ENCODE measurements around the gene COG8. TPM values are rescaled to one million over a fixed set of nuclear protein-coding genes. Genes with fewer than 3 reads are reported as not detected.

The COG8 gene, protein sequence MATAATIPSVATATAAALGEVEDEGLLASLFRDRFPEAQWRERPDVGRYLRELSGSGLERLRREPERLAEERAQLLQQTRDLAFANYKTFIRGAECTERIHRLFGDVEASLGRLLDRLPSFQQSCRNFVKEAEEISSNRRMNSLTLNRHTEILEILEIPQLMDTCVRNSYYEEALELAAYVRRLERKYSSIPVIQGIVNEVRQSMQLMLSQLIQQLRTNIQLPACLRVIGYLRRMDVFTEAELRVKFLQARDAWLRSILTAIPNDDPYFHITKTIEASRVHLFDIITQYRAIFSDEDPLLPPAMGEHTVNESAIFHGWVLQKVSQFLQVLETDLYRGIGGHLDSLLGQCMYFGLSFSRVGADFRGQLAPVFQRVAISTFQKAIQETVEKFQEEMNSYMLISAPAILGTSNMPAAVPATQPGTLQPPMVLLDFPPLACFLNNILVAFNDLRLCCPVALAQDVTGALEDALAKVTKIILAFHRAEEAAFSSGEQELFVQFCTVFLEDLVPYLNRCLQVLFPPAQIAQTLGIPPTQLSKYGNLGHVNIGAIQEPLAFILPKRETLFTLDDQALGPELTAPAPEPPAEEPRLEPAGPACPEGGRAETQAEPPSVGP
- 16.8 to 27.2 TPM (median 25.7 TPM) in 5 replicates for total RNA-seq (2022; extraction: Qiagen RNA extraction; ENCODE audit: low read depth)

DNA sequence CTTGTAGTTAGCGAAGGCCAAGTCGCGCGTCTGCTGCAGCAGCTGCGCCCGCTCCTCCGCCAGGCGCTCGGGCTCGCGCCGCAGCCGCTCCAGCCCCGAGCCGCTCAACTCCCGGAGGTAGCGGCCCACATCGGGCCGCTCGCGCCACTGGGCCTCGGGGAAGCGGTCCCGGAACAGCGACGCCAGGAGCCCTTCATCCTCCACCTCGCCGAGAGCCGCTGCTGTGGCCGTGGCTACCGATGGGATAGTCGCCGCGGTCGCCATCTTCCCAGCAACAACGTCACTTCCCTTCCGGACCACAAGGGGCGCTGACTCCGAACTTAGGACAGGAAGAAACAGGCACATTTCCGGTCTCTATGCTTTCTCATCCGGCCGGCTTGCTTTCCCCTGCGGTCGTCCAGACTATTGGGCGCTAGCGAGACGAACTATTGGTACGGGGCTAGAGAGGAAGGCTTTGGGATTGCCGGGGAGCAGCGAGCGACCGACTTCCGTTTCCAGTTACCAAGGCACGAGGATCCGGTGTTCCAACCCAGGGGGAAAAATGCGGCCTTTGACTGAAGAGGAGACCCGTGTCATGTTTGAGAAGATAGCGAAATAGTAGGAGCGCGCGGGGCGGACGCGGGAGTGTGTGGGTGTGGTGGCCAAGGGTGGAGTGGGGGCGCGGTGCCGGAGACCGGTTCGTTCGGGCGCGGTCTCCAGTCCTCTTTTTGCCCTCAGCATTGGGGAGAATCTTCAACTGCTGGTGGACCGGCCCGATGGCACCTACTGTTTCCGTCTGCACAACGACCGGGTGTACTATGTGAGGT is at the start of gene COG8, which contains the start of gene NIP7:
Gene COG8 (minus strand): TSS at position 276 of the 806 bp plus-strand sequence. CDS start 12 bp downstream, at position 264.
Gene NIP7 (plus strand): TSS at position 484 of the 806 bp plus-strand sequence. CDS start 58 bp downstream, at position 542.

DNA sequence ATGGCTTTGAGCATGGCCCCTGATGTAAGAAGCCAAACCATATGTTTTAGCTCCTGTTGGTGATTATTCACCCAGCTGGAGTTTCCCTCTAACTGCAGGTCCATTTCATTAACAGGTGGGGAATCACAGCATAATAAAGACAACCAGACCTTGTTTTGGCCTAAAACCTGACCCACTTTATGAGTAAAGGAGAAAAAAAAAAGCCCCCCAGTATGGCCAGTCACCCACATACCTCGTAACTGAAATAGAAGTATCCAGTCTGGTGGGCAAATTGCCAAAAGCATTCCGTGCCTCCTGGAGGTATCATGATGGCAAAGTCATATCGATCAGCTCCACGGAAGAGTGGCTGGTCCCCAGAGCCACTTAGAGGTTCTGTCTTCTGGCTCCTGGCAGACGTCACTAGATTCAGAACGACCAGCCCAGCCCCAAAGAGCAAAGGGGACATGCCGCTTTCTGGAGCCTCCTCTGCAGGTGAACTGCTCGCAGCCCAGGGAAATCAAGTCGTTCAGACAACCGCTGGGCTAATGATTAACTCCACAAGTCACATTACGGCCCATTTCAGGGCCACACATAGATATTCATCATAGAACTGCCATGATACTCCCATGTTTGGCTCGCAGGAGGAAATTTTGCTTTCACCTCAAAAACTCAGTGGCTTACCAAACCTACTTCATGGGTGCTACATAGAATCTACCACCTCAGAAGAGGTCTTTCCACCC is 12.1 kb upstream of the COG8 start, which contains the start of gene TMED6:
Gene TMED6 (minus strand): TSS at position 478 of the 719 bp plus-strand sequence. CDS start 33 bp downstream, at position 445.

DNA sequence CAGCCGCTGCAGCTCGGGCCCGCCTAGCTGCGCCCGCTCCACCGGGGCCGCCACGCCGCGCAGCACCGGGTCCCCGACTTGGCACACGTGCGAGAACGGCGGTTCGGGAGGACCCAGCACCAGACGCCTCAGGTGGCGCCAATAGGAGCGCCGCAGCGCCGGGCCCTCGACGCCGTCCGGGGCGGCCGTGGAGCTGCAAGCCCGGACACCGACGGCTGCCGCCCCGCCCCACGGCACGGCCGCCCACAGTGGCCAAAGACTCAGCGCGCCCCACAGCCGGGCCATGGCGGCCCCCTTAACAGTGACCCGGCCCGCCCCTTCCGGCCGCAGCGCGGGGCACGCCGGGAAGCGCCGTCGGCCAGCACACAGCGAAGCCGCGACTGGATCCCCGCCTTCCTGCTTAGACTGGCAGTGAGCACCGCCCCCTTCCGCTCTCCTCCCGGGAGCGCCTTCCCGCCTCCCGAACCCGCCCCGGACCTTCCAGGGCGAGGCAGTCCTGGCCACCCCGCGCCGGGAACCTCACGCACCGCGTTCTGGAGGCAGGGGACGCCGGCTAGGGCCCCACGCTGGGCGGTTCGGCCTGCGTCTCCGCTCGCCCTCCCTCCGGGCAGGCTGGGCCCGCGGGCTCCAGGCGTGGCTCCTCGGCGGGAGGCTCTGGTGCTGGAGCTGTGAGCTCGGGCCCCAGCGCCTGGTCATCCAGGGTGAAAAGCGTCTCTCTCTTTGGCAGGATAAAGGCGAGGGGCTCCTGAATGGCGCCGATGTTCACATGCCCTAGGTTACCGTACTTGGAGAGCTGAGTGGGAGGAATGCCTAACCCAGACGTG is 8.9 kb downstream of the COG8 start, which contains the start of gene PDF:
Gene PDF (minus strand): TSS at position 303 of the 824 bp plus-strand sequence. CDS start 18 bp downstream, at position 285.

DNA sequence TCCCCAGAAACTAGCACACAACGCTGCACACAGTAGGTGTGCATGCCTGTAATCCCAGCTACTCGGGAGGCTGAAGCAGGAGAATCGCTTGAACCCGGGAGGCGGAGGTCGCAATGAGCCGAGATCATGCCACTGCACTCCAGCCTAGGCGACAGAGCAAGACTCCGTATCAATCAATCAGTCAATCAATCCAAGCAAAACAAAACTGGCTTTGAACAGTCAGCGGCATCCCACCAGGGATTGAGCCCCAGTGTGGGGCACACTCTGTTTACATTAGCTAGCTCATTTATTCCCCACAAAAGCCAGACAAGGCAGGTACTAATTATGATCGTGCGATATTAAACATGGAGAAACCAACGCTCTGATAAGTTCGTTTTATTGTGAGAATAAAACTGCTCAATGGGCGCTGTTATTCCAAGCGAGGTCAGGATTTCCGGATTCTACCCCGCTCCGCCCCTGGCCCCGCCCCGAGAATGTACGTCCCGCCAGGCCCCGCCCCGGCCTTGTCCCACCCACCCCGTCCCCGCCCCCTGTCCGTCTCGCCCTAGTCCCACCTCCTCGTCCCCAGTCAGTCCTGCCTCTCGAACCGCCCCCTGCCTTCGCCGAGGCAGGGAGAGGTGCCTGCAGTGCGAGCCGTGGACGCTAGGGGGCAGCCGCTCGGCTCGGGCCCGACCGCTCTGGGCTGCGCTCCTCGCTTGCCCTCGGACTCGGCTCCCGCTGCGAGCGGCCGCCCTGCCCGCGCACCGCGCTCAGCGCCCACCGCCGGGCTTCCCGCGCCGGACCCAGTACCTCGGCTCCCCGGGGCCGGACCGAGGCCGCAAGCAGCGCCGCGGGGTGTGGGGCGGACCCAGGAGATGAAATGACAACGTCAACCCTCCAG is 28.5 kb downstream of the COG8 start, which contains the start of gene VPS4A:
Gene VPS4A (plus strand): TSS at position 698 of the 880 bp plus-strand sequence. CDS start 162 bp downstream, at position 860.

Other genes starting within 250 kb of the COG8 start
- gene HAS3, start 233.9 kb downstream of the COG8 start, total RNA-seq (2022; extraction: Qiagen RNA extraction; ENCODE audit: low read depth) = 31.2 to 54.8 TPM (median 50.9 TPM) in 5 replicates
- gene CHTF8, start 207.0 kb downstream of the COG8 start, total RNA-seq (2022; extraction: Qiagen RNA extraction; ENCODE audit: low read depth) = 106 to 141 TPM (median 134 TPM) in 5 replicates
- 80.0 to 89.8 TPM (median 83.0 TPM) in 5 replicates for gene UTP4, start 206.9 kb downstream of the COG8 start, total RNA-seq (2022; extraction: Qiagen RNA extraction; ENCODE audit: low read depth)
- gene SNTB2, start 152.4 kb downstream of the COG8 start, total RNA-seq (2022; extraction: Qiagen RNA extraction; ENCODE audit: low read depth) = 5.0 to 11.0 TPM (median 8.7 TPM) in 5 replicates
- gene VPS4A, start 28.2 kb downstream of the COG8 start, total RNA-seq (2022; extraction: Qiagen RNA extraction; ENCODE audit: low read depth) = 23.8 to 34.8 TPM (median 33.1 TPM) in 5 replicates
- gene PDF, start 9.0 kb downstream of the COG8 start, total RNA-seq (2022; extraction: Qiagen RNA extraction; ENCODE audit: low read depth) = 16.0 to 47.7 TPM (median 44.6 TPM) in 5 replicates
- gene NIP7, start 208 bp upstream of the COG8 start, total RNA-seq (2022; extraction: Qiagen RNA extraction; ENCODE audit: low read depth) = 50.6 to 78.5 TPM (median 53.3 TPM) in 5 replicates
- gene TMED6, start 12.2 kb upstream of the COG8 start, total RNA-seq (2022; extraction: Qiagen RNA extraction; ENCODE audit: low read depth) = 0.15 TPM in 1 of 5 replicates, not detected in the others
- gene TERF2, start 46.4 kb upstream of the COG8 start, total RNA-seq (2022; extraction: Qiagen RNA extraction; ENCODE audit: low read depth) = 20.4 to 40.6 TPM (median 21.5 TPM) in 5 replicates
- 179 to 244 TPM (median 207 TPM) in 5 replicates for gene CYB5B, start 85.1 kb upstream of the COG8 start, total RNA-seq (2022; extraction: Qiagen RNA extraction; ENCODE audit: low read depth)
- 3.8 to 8.3 TPM (median 6.8 TPM) in 5 replicates for gene NFAT5, start 226.4 kb upstream of the COG8 start, total RNA-seq (2022; extraction: Qiagen RNA extraction; ENCODE audit: low read depth)

Measured in A549 treated with ZK216348 at 1 μM for 4 hours (cell line).